GM12878 (cell line): ENCODE results near the gene RIPK4. TPM values are rescaled to one million over a fixed set of nuclear protein-coding genes. Genes with fewer than 3 reads are reported as not detected.

Experiments used
- ATAC-seq: fragments of 200-7000 bp; cut with Tn5 transposase; 3 replicates; pipeline ENCODE4 v1.9.1; 2020; ENCODE audit warnings: mild to moderate bottlenecking, moderate library complexity
- BruUV-seq: library from RNA; stranded (reverse); fragments of 400-500 nt; replicated peaks from 2 replicates; lab custom pipeline; 2021; lab: Mats Ljungman, UMichigan
- CTCF ChIA-PET: fragments of 300-600 bp; sonication (Branson Sonifier 250); formaldehyde crosslinking; extraction: SDS; loops from one replicate; lab custom pipeline; 2021; ENCODE audit warnings: inconsistent platforms; lab: Yijun Ruan, JAX
- POLR2A ChIA-PET: fragments of 350-600 bp; formaldehyde crosslinking; extraction: SDS; loops from one replicate; lab custom pipeline; 2021; ENCODE audit warnings: inconsistent platforms; lab: Charles Lee
- RAD21 ChIA-PET: fragments of 300-600 bp; sonication (Branson Sonifier 250); formaldehyde crosslinking; loops from one replicate; lab custom pipeline; 2023; ENCODE audit warnings: antibody characterized with exemption; ENCODE audit not compliant: unreplicated experiment; lab: Charles Lee
- SMC1A ChIA-PET: fragments of 300-600 bp; sonication (Branson Sonifier 250); formaldehyde crosslinking; loops from one replicate; lab custom pipeline; 2023; ENCODE audit not compliant: unreplicated experiment, uncharacterized antibody; lab: Charles Lee
- DNase-seq: peaks from one replicate; pipeline ENCODE4 v3.0.0-alpha.2; 2011; ENCODE audit warnings: low read depth, low spot score
- FAIRE-seq: peaks from 3 replicates; lab custom pipeline; 2011; peaks lifted over from hg19 to GRCh38; lab: Jason Lieb, UNC
- H2AFZ ChIP-seq: 2 replicates; pipeline ENCODE4 v1.6.0; 2011; ENCODE audit warnings: low read depth, low read length, control low read depth; ENCODE audit not compliant: control insufficient read depth
- H3K27ac ChIP-seq: 2 replicates; pipeline ENCODE4 v1.5.1; 2011; ENCODE audit warnings: control low read depth; ENCODE audit not compliant: control insufficient read depth, insufficient read depth
- H3K27me3 ChIP-seq, 2 experiments: replicated peaks in 1 of 2; 2 replicates each; pipeline versions ENCODE4 v1.6.0 to v1.6.1; 2011; ENCODE audit warnings: low read length in 1 of 2; ENCODE audit not compliant: control insufficient read depth in 2 of 2, insufficient read depth in 2 of 2
- H3K36me3 ChIP-seq, 2 experiments: 2 replicates each; pipeline ENCODE4 v1.5.1; 2011; ENCODE audit warnings: low read length in 1 of 2; ENCODE audit not compliant: control insufficient read depth in 2 of 2, insufficient read depth in 2 of 2
- H3K4me1 ChIP-seq: 2 replicates; pipeline ENCODE4 v1.6.1; 2011; ENCODE audit warnings: mild to moderate bottlenecking, low read length, moderate library complexity, mixed read lengths; ENCODE audit not compliant: control insufficient read depth, insufficient read depth
- H3K4me2 ChIP-seq: 2 replicates; pipeline ENCODE4 v1.6.0; 2011; ENCODE audit warnings: control low read depth; ENCODE audit not compliant: control insufficient read depth, insufficient read depth
- H3K4me3 ChIP-seq: fragments of 200-600 bp; sonication (generic); 2 replicates; pipeline ENCODE4 v1.5.1; 2016
- H3K79me2 ChIP-seq: 2 replicates; pipeline ENCODE4 v1.6.0; 2011; ENCODE audit warnings: low read length; ENCODE audit not compliant: control insufficient read depth, insufficient read depth
- H3K9ac ChIP-seq: 2 replicates; pipeline ENCODE4 v1.8.0; 2011; ENCODE audit warnings: low read length, control low read depth, mixed read lengths; ENCODE audit not compliant: control insufficient read depth, insufficient read depth
- H3K9me3 ChIP-seq: replicated peaks from 3 replicates; pipeline ENCODE4 v1.5.1; 2011; ENCODE audit warnings: mild to moderate bottlenecking, low read length; ENCODE audit not compliant: control insufficient read depth, insufficient read depth
- H4K20me1 ChIP-seq: 2 replicates; pipeline ENCODE4 v1.6.0; 2011; ENCODE audit not compliant: control insufficient read depth, insufficient read depth
- SPI1 ChIP-seq: IDR thresholded peaks from 2 replicates; pipeline ENCODE4 v1.6.1; 2011; ENCODE audit warnings: low read depth, mild to moderate bottlenecking, low read length, moderate library complexity, borderline replicate concordance; ENCODE audit not compliant: insufficient read depth
- WGBS: methylation state at CpG from one replicate; pipeline ENCODE4 v1.1.6; 2016; ENCODE audit warnings: low lambda C conversion rate; ENCODE audit not compliant: insufficient replicate concordance, insufficient coverage; ENCODE audit errors: missing lambda C conversion rate; 5-methylcytosine and 5-hydroxymethylcytosine counted together
- in situ Hi-C: fragments of 300-500 bp; cut with MboI; formaldehyde crosslinking; loops from 9 replicates; pipeline ENCODE4 v1.14.3; 2018; ENCODE audit warnings: mixed read lengths
- intact Hi-C: fragments of 100-400 bp; cut with micrococcal nuclease; formaldehyde crosslinking; loops from one replicate; pipeline ENCODE4 v1.14.2; 2022; ENCODE audit not compliant: unreplicated experiment
- polyA plus RNA-seq, 11 experiments: library from polyadenylated mRNA; depleted of rRNA in 4 of 11; unstranded in 6 of 11; stranded (reverse) in 5 of 11; fragments of >200 nt; fragmentation: Nextera tagmentation in 4 of 11; fragmentation: Illumina TruSeq in 1 of 11; extraction: Ambion mirVana in 4 of 11; extraction: Trizol in 1 of 11; gene quantifications; 1 replicate in 1 of 11; 2 replicates in 10 of 11; pipeline versions ENCODE4 v1.2.1 to v1.2.3, GENCODE V29; 2011 to 2016; ENCODE audit warnings: inconsistent platforms in 2 of 11, missing spikeins in 2 of 11, low read depth in 1 of 11
- total RNA-seq, 4 experiments: library from RNA; depleted of rRNA in 3 of 4; stranded (reverse); fragments of >200 nt in 3 of 4; fragmentation: Illumina TruSeq in 1 of 4; extraction: Trizol in 1 of 4; gene quantifications; 2 replicates each; pipeline versions ENCODE4 v1.2.1 to v1.2.3, GENCODE V29; 2013 to 2021
- TF ChIP-seq, protein P1 (sequence below): fragments of 450-650 bp; IDR thresholded peaks from 2 replicates; pipeline ENCODE4 v1.6.1; 2017; ENCODE audit warnings: mild to moderate bottlenecking, moderate library complexity

RIPK4 gene
- total and polyA plus RNA-seq, 10 of the 15 experiments (the other 5 are each of a cell fraction or from before 2014, with no cell fraction given): 0.05 TPM; not detected in 9

DNA sequence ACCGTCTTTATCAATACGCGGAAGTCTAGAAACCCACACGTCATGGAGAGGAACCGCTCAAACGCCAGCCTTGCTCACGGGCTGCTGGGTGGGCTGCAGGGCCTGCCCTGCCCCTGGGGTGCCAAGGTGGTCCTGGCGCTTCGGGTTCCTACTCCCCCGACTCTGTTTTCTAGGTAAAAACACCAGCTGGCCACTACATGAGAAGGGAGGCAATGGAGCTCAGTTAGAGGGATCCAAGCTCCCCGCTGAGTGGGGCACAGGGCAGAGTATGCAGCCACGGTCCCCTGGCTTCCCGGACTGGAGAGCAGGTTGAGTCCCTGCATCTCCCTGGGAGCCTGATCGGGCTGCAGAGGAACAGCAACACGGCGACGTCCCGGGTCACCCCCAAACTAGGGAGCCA lies 41.2 kb upstream of the RIPK4 start:
- no TSS peak for BruUV-seq
- no peaks in the 10 kb centered on the region for H3K4me1 ChIP-seq
- H3K9ac ChIP-seq: no peak overlapping the region
- no peaks in the 10 kb centered on the region for H3K79me2 ChIP-seq
- H3K27me3 ChIP-seq: no peaks in the 10 kb centered on the region
- H3K27ac ChIP-seq: no peak overlapping the region
- no peaks in the 10 kb centered on the region; the same call in 2 of the 3 replicates for H3K9me3 ChIP-seq
- H3K4me3 ChIP-seq: no peak overlapping the region
- ChIA-PET CTCF (interaction anchor here (0.6 to 1.6 kb wide), 2 partner anchors 9 to 39 kb away, joined by 3 to 6 read pairs; no protein-coding TSS in a partner anchor), SMC1A (no interaction called here), RAD21 (no interaction called here), POLR2A (no interaction called here)
- intact Hi-C loops: no loop called here
- over 99% methylated on average over 18 of the region's 18 CpGs for WGBS
- no peak overlapping the region for H2AFZ ChIP-seq
- in situ Hi-C loops: no loop called here
- H3K4me2 ChIP-seq: no peak overlapping the region
- H4K20me1 ChIP-seq: no peaks in the 10 kb centered on the region
- TF ChIP-seq SPI1: no peak
- TF ChIP-seq, protein P1, sequence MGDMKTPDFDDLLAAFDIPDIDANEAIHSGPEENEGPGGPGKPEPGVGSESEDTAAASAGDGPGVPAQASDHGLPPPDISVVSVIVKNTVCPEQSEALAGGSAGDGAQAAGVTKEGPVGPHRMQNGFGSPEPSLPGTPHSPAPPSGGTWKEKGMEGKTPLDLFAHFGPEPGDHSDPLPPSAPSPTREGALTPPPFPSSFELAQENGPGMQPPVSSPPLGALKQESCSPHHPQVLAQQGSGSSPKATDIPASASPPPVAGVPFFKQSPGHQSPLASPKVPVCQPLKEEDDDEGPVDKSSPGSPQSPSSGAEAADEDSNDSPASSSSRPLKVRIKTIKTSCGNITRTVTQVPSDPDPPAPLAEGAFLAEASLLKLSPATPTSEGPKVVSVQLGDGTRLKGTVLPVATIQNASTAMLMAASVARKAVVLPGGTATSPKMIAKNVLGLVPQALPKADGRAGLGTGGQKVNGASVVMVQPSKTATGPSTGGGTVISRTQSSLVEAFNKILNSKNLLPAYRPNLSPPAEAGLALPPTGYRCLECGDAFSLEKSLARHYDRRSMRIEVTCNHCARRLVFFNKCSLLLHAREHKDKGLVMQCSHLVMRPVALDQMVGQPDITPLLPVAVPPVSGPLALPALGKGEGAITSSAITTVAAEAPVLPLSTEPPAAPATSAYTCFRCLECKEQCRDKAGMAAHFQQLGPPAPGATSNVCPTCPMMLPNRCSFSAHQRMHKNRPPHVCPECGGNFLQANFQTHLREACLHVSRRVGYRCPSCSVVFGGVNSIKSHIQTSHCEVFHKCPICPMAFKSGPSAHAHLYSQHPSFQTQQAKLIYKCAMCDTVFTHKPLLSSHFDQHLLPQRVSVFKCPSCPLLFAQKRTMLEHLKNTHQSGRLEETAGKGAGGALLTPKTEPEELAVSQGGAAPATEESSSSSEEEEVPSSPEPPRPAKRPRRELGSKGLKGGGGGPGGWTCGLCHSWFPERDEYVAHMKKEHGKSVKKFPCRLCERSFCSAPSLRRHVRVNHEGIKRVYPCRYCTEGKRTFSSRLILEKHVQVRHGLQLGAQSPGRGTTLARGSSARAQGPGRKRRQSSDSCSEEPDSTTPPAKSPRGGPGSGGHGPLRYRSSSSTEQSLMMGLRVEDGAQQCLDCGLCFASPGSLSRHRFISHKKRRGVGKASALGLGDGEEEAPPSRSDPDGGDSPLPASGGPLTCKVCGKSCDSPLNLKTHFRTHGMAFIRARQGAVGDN: no peak
- TF ChIP-seq, all 136 proteins: peak for 0
- FAIRE-seq (no peak), DNase-seq (no peak), ATAC-seq (no peak)
- H3K36me3 ChIP-seq: peaks cover 17 to 23% of the 10 kb centered on the region in 2 experiments; a peak in 3 of 4 replicates
